ENCODE measurements around the gene NEMF.
"Not testable (repeated sequence)": the region's sequence is repeated elsewhere in the genome, so short reads cannot be mapped to it uniquely, and the experiment has no call there.

Gene NEMF

GRCh38 chr14:49852301-49853157 lies at the start of gene NEMF:
NEMF (minus strand) TSS chr14:49852788; CDS start chr14:49852753, 35 bp downstream.
- peak; percentile 81 to 89 for DNase-seq

GRCh38 chr14:49900973-49901372 lies 48.4 kb upstream of the NEMF start:
- no peak for DNase-seq

GRCh38 chr14:49898485-49898884 lies 45.9 kb upstream of the NEMF start:
- DNase-seq: no peak

GRCh38 chr14:49897965-49898364 lies 45.4 kb upstream of the NEMF start:
- DNase-seq: no peak

- DNase-seq: no peak
These were observed 44.8 kb upstream of the NEMF start for GRCh38 chr14:49897414-49897813.

- peak in 1 of 2 donors; percentile 31 for DNase-seq
These were observed 44.4 kb upstream of the NEMF start for GRCh38 chr14:49896966-49897365.

- not testable (repeated sequence) for DNase-seq
These were observed 43.7 kb upstream of the NEMF start for GRCh38 chr14:49896272-49896671.

- DNase-seq: peak in 1 of 2 donors; percentile 41
These were observed 42.9 kb upstream of the NEMF start for GRCh38 chr14:49895480-49895879.

- peak in 1 of 2 donors; percentile 43 for DNase-seq
These were observed 41.9 kb upstream of the NEMF start for GRCh38 chr14:49894214-49895107.

GRCh38 chr14:49893309-49894213 lies 41.0 kb upstream of the NEMF start:
- peak; percentile 79 to 82 for DNase-seq

- DNase-seq: peak; percentile 96 to 97
These were observed 40.2 kb upstream of the NEMF start, which contains the start of gene ARF6 for GRCh38 chr14:49892636-49893308. ARF6 (plus strand) TSS chr14:49893082; CDS start chr14:49893737, 655 bp downstream.

GRCh38 chr14:49892301-49892635 lies 39.7 kb upstream of the NEMF start:
- peak; percentile 71 to 73 for DNase-seq

GRCh38 chr14:49888293-49888692 lies 35.7 kb upstream of the NEMF start:
- DNase-seq: no peak

GRCh38 chr14:49886523-49886922 lies 33.9 kb upstream of the NEMF start:
- DNase-seq: no peak

GRCh38 chr14:49882826-49883694 lies 30.5 kb upstream of the NEMF start:
- DNase-seq: peak in 1 of 2 donors; percentile 19

- DNase-seq: no peak
These were observed 28.9 kb upstream of the NEMF start for GRCh38 chr14:49881350-49882001.

- DNase-seq: no peak
These were observed 27.9 kb upstream of the NEMF start for GRCh38 chr14:49880267-49881064.

GRCh38 chr14:49879646-49880204 lies 27.1 kb upstream of the NEMF start:
- DNase-seq: peak; percentile 78 to 80

GRCh38 chr14:49876563-49877127 lies 24.1 kb upstream of the NEMF start:
- DNase-seq: no peak

Data from CD4-positive, alpha-beta T cell treated with Interleukin-4 for 1 hour (primary cell).